Right cardiac atrium (tissue), 5 donors: ENCODE measurements around the gene GATD1. TPM values are rescaled to one million over a fixed set of nuclear protein-coding genes. Genes with fewer than 3 reads are reported as not detected.

Experiments used
- ATAC-seq, 2 donors: fragments of 200-7000 bp; cut with Tn5 transposase; one replicate each; pipeline versions ENCODE4 v1.8.0 to v1.9.1; 2020; ENCODE audit warnings: moderate library complexity in 2 of 2, mild to moderate bottlenecking in 1 of 2
- DNase-seq, 3 donors: peaks; one replicate each; pipeline ENCODE4 v3.0.0-alpha.2; 2020
- H3K27ac ChIP-seq: one replicate; pipeline ENCODE4 v1.5.1; 2013; ENCODE audit warnings: mild to moderate bottlenecking, low read length, control low read depth, moderate library complexity
- H3K27me3 ChIP-seq: one replicate; pipeline ENCODE4 v1.6.1; 2013; ENCODE audit not compliant: control insufficient read depth, insufficient read depth
- H3K4me1 ChIP-seq: one replicate; pipeline ENCODE4 v1.6.1; 2013; ENCODE audit warnings: low read length; ENCODE audit not compliant: control insufficient read depth, insufficient read depth
- H3K4me3 ChIP-seq: one replicate; pipeline ENCODE4 v1.5.1; 2013; ENCODE audit warnings: low read length, control low read depth
- H3K9me3 ChIP-seq: one replicate; pipeline ENCODE4 v1.6.1; 2013; ENCODE audit warnings: low read length; ENCODE audit not compliant: control insufficient read depth
- WGBS: extraction: QIAGEN DNeasy Blood & Tissue Kit; methylation state at CpG from one replicate; pipeline ENCODE4 v1.1.7; 2013; 5-methylcytosine and 5-hydroxymethylcytosine counted together
- intact Hi-C, 4 donors: fragments of 100-400 bp; cut with DNase I; formaldehyde crosslinking; loops; one replicate each; pipeline versions ENCODE4 v1.11.0 to v1.14.0; 2022 to 2023
- polyA plus RNA-seq: library from polyadenylated mRNA; stranded (reverse); fragments of 200-250 nt; gene quantifications from one replicate; pipeline ENCODE4 v1.2.3, GENCODE V29; 2013
- total RNA-seq, 4 donors: library from RNA; stranded (reverse); fragmentation: NEBNext Ultra II Directional; extraction: Animal tissue kit (Norgen Biotek cat#: 25700); gene quantifications; one replicate each; pipeline ENCODE4 v1.2.1, GENCODE V29; 2021
- donor health status: healthy with polysubstance abuse.
- donor health status: DM: no; HTN: yes; CAD: no.
- donor health status: DM: no; HTN: no; CAD: no.
- donor health status: DM: no; HTN: yes; CAD: no; lungs with severe emphysema.
- donor health status: DM: yes; HTN: yes; CAD: no.

Gene GATD1
- total and polyA plus RNA-seq, 5 donors, result 26.7 to 34.5 (median 30.4) TPM

DNA sequence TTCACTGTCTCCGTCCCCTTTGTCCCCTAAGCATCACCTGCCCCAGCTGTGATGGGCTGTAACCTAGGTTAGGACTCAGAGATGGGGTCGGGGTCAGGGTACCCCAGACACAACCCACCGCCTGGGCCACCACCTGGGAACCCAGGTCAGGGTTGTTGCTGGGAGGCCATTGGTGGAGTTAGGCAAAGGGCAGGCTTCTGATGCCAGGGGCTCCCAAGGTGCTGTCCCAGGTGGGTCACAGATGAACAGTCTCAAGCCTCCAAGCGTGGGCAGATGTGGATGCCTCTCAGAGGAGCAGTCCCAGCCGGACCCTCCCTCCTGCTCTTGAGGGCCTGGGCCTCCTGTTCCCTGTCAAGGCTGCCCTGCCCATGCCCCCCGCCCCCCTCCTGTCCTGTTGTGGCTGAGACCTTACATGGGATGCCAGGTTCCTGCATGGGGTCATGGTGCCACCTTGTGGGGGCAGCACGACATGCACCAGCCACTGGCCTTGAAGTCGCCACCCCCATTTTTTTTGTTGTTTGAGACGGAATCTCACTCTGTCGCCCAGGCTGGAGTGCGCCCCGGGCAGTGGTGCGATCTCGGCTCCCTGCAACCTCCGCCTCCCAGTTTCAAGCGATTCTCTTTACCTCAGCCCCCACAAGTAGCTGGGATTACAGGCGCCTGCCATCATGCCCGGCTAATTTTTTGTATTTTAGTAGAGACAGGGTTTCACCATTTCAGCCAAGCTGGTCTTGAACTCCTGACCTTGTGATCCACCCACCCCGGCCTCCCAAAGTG lies 12.1 kb downstream of the GATD1 start:
- Histone ChIP-seq H3K9me3 (no peaks in the 10 kb centered on the region), H3K4me1 (no peaks in the 10 kb centered on the region), H3K27ac (no peak overlapping the region), H3K4me3 (no peak overlapping the region), H3K27me3 (no peaks in the 10 kb centered on the region)
- intact Hi-C loops, result no loop called here
- WGBS, result 70% methylated on average over 19 of the region's 19 CpGs
- peak; percentile 43 to 54 for ATAC-seq
- peak; percentile 52 to 82 (median 79) for DNase-seq

DNA sequence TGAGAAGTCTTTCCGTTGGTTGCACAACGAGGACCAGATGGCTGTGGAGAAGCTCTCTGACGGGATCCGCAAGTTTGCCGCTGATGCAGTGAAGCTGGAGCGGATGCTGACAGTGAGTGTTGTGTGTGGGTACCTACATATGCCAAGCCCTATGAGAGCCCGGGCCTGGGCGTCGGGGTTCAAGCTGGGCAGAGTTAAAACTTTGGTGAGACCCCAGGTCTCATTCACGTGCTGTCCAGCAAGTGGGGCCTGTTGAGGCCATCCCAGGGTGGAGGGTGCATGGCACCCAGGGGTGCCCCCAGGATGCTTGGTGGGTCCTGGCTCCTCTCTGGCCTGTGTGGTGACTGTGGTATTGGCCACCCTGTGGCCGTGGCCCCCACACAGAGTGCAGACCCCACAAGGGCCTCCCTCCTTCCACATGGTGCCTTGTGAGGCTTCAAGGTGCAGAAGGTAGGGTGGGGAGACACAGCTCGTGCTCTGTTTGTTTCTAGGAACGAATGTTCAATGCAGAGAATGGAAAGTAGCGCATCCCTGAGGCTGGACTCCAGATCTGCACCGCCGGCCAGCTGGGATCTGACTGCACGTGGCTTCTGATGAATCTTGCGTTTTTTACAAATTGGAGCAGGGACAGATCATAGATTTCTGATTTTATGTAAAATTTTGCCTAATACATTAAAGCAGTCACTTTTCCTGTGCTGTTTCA lies 12.8 kb downstream of the GATD1 start:
- WGBS, result 82% methylated on average over 18 of the region's 18 CpGs
- intact Hi-C loops, result no loop called here
- Histone ChIP-seq H3K4me1 (no peaks in the 10 kb centered on the region), H3K4me3 (no peak overlapping the region), H3K27ac (no peak overlapping the region), H3K27me3 (no peaks in the 10 kb centered on the region), H3K9me3 (no peaks in the 10 kb centered on the region)
- ATAC-seq, result peak; percentile 6 to 12
- peak in 1 of 3 donors; percentile 47 for DNase-seq

DNA sequence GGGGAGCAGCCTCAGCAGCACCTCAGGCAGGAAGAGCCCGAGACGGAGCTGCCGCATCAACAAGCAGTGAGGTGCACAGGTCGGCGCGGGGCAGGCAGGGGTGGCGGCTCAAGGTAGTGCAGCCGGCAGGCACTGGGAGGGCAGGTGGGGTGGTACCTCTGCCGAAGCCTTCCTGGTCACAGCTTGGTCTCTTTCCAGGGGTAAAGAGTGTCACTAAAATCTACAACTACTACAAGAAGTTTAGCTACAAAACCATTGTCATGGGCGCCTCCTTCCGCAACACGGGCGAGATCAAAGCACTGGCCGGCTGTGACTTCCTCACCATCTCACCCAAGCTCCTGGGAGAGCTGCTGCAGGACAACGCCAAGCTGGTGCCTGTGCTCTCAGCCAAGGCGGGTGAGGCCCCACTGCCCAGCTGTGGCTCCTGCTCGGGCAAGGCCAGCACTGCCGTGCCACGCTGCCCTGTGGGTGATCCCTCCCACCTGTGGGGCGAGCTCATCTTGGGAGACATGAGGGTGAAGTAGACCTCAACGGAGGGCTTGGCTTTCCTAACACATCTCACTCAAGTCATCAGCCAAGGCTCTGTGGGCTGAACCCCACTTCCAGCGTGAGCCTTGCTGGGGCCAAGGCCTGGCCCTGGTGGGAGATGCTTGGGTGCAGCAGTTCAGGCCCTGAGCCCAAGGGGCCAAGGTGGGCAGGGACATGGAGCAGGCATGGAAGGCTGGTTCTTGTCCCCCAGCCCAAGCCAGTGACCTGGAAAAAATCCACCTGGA lies 13.6 kb downstream of the GATD1 start:
- no peak overlapping the region for H3K27ac ChIP-seq
- intact Hi-C loops, result no loop called here
- DNase-seq (peak in 2 of 3 donors; percentile 40 to 60), ATAC-seq (peak; percentile 4 to 13)
- WGBS, result 83% methylated on average over 22 of the region's 22 CpGs
- no peaks in the 10 kb centered on the region for H3K27me3 ChIP-seq
- no peaks in the 10 kb centered on the region for H3K9me3 ChIP-seq
- no peak overlapping the region for H3K4me3 ChIP-seq
- H3K4me1 ChIP-seq, result no peaks in the 10 kb centered on the region

DNA sequence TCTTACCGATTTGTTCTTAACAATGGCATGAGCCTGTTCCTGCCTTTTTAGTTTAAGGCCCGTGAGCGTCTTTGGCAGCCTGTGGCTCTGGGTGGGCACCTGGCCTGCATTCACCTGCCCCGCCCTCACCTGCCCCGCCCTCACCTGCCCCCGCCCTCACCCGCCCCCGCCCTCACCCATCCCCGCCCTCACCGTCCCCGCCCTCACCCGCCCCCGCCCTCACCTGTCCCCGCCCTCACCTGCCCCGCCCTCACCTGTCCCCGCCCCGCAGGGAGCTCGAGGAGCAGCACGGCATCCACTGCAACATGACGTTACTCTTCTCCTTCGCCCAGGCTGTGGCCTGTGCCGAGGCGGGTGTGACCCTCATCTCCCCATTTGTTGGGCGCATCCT lies 14.2 kb downstream of the GATD1 start:
- no peaks in the 10 kb centered on the region for H3K4me1 ChIP-seq
- 68% methylated on average over 22 of the region's 24 CpGs for WGBS
- intact Hi-C loops, result no loop called here
- no peak for ATAC-seq
- no peak overlapping the region for H3K4me3 ChIP-seq
- H3K9me3 ChIP-seq, result no peaks in the 10 kb centered on the region
- no peak overlapping the region for H3K27ac ChIP-seq
- H3K27me3 ChIP-seq, result no peaks in the 10 kb centered on the region
- DNase-seq, result peak in 1 of 3 donors; percentile 18

DNA sequence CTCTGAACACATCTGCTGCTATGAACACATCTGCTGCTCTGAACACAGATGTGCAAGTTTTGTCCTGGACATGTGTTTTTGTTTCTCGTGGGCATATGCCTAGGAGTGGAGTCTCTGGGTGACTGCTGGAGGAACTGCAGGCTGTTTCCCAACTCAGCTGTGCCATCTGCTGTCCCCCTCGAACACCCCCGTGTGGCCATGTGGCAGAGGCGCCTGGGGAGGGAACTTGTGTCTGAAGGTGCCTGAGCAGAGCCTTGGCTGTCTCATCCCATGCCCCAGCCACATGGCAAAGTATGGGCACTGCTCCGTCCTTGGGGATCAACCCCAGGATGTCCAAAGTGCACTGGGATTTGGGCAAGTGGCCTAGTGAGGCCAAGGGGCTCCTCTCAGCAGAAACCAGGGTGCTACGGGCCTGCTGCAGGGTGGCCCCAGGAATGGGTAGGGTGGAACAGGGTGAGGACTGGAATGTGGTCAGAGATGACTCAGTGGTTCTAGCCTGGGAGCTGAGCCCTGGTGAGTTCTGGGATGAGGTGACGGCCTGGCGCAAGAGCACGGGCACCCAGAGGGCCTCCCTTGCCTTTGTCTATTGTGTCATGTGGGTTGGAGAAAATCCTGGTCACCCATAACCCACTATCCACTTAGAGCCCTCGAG lies 14.7 kb downstream of the GATD1 start:
- Histone ChIP-seq H3K27ac (no peak overlapping the region), H3K9me3 (no peaks in the 10 kb centered on the region), H3K27me3 (no peaks in the 10 kb centered on the region), H3K4me1 (no peaks in the 10 kb centered on the region), H3K4me3 (no peak overlapping the region)
- WGBS, result 64% methylated on average over 10 of the region's 10 CpGs
- peak; percentile 43 to 64 (median 43) for DNase-seq
- ATAC-seq, result peak; percentile 12 to 37
- intact Hi-C loops, result no loop called here

DNA sequence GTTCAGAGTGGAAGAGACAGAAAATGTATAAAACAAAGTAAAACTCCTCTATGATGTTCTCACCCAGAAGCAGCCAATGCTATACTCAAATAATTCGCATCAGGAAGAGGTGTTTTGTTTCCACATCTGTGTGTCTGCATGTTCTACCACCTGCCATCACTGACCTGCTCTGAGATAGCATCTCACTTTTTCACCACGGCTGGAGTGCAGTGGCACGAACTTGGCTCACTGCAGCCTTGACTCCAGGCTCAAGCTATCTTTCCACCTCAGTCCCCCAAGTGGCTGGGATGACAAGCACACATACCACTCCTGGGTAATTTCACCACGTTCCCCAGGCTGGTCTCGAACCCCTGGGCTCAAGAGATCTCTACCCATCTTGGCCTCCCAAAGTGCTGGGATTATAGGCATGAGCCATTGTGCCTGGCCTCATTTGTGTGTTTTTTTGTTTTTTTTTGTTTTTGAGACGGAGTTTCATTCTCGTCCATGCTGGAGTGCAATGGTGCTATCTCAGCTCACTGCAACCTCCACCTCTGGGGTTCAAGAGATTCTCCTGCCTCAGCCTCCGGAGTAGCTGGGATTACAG lies 15.7 kb downstream of the GATD1 start:
- WGBS, result 84% methylated on average over 8 of the region's 8 CpGs
- no peak overlapping the region for H3K27ac ChIP-seq
- no peaks in the 10 kb centered on the region for H3K27me3 ChIP-seq
- no peak overlapping the region for H3K4me3 ChIP-seq
- DNase-seq (peak in 1 of 3 donors; percentile 35), ATAC-seq (no peak)
- intact Hi-C loops, result no loop called here
- H3K4me1 ChIP-seq, result no peaks in the 10 kb centered on the region
- H3K9me3 ChIP-seq, result no peaks in the 10 kb centered on the region

DNA sequence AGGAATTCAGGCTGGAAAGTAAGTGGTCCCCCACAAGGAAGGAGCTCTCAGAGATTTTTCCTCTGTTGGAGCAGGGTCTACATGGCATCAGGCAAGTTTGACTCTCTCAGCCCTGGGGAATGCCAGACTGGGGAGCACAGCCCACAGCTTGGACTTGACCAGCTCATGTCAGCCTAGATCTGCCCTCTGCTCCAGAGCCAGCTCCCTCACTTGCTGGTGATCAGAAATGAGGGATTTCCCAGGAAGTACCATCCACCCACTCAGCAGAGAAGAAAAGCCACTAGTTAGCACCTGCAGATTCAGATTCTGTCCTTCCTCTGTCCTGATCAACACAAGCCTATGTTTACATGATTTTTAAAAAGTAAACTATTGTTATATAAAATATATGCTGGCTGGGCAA lies 17.1 kb downstream of the GATD1 start:
- no peaks in the 10 kb centered on the region for H3K9me3 ChIP-seq
- no peaks in the 10 kb centered on the region for H3K4me1 ChIP-seq
- no peak for DNase-seq
- H3K27me3 ChIP-seq, result no peaks in the 10 kb centered on the region
- intact Hi-C loops, result no loop called here
- no peak overlapping the region for H3K4me3 ChIP-seq
- ATAC-seq, result no peak
- H3K27ac ChIP-seq, result no peak overlapping the region

DNA sequence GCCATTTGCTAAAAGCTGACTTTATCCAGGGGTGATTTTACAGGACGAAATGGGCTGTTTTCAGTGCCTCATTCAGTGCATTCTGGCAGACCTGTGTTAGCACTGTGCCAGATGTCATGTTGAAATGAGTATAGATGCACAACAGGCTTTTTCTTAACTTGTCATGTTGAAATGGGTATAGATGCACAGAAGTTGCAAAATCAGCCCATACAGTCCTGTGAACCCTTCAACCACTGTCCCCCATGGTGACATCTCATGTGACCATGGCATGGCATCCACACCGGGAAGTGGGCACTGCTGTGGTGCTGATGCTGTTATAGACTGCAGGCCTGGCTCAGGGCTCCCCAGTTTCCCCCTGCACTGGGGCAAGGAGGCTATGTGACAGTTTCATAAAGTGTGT lies 27.6 kb downstream of the GATD1 start:
- no peaks in the 10 kb centered on the region for H3K4me1 ChIP-seq
- intact Hi-C loops, result no loop called here
- ATAC-seq (no peak), DNase-seq (no peak)
- no peaks in the 10 kb centered on the region for H3K9me3 ChIP-seq
- no peak overlapping the region for H3K27ac ChIP-seq
- no peak overlapping the region for H3K4me3 ChIP-seq
- H3K27me3 ChIP-seq, result no peaks in the 10 kb centered on the region
- WGBS, result 62% methylated on average over 2 of the region's 2 CpGs

DNA sequence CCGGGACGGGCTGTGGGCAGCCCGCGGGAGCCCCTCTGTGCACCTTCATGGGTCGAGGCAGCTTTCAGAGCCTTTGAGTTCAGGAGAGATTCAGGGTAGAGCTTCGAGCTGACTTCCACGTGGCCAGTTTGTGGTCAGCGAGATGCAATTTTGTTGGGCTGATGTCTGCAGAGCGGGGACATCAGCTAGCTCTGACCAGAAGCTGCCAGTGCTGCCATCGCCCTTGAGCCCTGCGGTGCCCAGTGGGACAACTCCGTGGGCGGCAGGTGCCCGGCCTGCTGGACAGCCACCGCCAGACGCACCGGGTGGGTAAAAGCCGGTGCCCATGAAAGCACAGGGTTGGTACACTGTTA lies 29.3 kb downstream of the GATD1 start:
- WGBS, result 11% methylated on average over 18 of the region's 18 CpGs
- intact Hi-C loops, result no loop called here
- no peaks in the 10 kb centered on the region for H3K9me3 ChIP-seq
- ATAC-seq (peak; percentile 3 to 17), DNase-seq (peak in 1 of 3 donors; percentile 58)
- H3K4me1 ChIP-seq, result no peaks in the 10 kb centered on the region
- H3K27ac ChIP-seq, result peak overlapping the region; percentile 85
- H3K27me3 ChIP-seq, result no peaks in the 10 kb centered on the region
- peak overlapping the region; percentile 95 for H3K4me3 ChIP-seq

DNA sequence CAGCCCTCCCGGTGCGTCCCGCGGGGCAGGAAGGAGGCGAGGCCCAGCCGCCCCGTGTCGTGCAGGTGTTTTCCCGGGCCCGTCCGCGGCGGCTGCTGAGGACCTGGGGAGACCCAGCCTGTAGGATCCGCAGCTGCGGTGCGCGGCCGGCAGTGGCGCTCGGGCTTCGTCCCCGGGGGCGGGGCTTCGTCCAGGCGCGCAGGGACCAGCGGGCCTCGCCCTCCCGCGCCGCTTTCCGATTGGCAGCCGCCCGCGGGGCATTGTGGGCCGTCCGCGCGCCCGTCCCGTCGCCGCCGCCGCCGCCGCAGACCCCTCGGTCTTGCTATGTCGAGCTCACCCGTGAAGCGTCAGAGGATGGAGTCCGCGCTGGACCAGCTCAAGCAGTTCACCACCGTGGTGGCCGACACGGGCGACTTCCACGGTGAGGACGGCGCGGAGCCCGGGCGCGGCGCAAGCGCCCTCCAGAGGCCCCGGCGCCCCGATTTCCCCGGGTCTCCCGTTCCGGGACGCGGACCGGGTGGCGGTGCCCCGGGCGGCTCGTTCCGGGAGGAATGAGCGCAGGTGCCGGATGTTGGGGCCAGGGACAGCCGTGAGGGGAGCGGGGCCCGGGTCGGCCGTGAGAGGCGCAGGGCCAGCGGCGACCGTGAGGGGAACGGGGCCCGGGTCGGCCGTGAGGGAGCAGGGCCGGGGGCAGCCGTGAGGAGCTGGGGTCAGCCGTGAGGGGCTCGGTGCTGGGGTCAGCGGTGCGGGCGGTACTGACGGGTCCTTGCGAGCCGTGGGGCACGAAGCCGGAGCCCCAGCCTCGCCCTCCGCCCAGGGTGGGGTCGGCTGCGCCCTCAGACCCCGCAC lies 29.9 kb downstream of the GATD1 start, which contains the start of gene TALDO1:
TSS of gene TALDO1 (plus strand) at position 307 of the 849 bp plus-strand sequence. CDS start at position 325, 18 bp downstream.
- Histone ChIP-seq H3K27ac (peak within 1 kb of the TSS; percentile 85), H3K4me1 (no peaks in the 10 kb centered on the region), H3K9me3 (no peaks in the 10 kb centered on the region), H3K4me3 (peak within 1 kb of the TSS; percentile 95), H3K27me3 (no peaks in the 10 kb centered on the region)
- ATAC-seq (peak; percentile 98), DNase-seq (peak; percentile 93 to 97 (median 97))
- intact Hi-C loops, result no loop called here
- under 1% methylated on average over 112 of the region's 112 CpGs for WGBS
